GM18499 (cell line): ENCODE results near the gene ZFPL1.

Experiments used
- ATAC-seq: cut with Tn5 transposase; IDR thresholded peaks from one replicate; pipeline ENCODE4 v1.9.1; 2021; ENCODE audit warnings: moderate number of reproducible peaks; ENCODE audit not compliant: insufficient read depth, unreplicated experiment

Gene ZFPL1

GRCh38 chr11:65126624-65127274, 42.7 kb downstream of the ZFPL1 start:
- ATAC-seq: no peak

GRCh38 chr11:65127473-65128181, 43.6 kb downstream of the ZFPL1 start:
- ATAC-seq: no peak

DNA sequence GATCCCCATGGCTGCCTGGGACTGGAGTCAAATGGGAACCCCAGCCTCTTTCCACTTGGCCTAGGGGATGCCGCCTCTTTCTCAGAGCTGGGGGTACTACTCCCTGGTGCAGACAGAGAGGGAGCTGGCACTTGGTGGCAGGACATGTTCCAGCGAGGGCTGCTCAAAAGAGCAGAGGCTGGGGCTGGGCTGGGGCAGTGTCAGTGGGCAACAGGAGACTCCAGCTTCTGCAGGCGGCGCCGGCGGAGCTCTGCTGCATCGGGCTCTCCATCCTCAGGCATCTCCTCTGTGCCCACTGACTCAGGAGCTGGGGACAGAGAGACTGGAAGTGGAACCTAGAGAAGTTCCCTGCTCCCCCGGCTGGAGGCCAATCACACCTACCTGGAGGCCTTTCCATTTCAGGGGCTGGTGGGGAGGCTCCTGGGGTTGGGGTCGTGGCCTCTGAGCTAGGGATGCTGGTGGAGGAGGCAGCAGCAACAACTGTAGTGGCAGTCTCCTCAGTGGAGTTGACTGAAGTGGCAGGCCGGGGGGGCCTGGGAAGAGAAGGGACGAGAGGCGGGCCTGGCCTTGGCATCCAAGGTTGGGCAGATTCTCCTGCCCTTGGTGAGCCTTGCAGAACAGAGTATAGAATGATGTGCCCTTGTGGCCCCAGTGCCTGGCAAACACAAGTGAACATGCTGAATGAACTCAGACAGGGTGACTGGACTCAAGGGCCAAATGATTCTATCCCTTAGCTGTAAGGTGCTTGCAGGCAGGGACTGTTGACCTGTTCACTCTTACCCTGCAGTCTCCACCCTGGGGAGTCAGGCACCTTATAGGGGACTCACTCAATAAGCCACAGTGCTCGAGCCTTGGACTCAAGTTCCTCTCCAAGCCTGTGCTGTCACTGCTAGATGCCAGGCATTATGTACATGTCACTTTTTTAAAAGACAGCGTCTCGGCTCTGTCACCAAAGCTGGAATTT, 44.4 kb downstream of the ZFPL1 start:
- ATAC-seq: no peak

- ATAC-seq: no peak
These were observed 45.8 kb downstream of the ZFPL1 start for GRCh38 chr11:65129649-65130441.

- no peak for ATAC-seq
These were observed 46.8 kb downstream of the ZFPL1 start for GRCh38 chr11:65130631-65131416.

DNA sequence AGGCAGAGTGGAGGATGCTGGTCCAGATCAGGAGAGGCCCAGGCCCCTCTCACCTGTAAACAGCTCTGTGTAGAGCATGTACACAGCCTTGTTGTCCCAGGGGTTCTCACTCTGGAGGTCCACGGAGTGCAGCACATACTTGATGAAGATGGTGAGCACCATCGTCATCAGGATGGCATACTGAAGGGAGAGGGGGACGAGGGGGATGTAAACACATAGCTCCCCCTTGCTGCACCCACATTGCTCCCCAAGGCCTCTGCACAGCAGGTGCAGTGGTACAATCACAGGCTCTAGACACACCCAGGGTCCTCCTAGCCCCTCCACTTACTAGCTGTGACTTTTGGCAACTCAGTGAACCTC, 47.4 kb downstream of the ZFPL1 start:
- no peak for ATAC-seq

GRCh38 chr11:65131895-65132237, 47.8 kb downstream of the ZFPL1 start:
- no peak for ATAC-seq

GRCh38 chr11:65132238-65132987, 48.4 kb downstream of the ZFPL1 start:
- no peak for ATAC-seq

GRCh38 chr11:65132988-65133700, 49.1 kb downstream of the ZFPL1 start:
- ATAC-seq: no peak

GRCh38 chr11:65133724-65134123, 49.7 kb downstream of the ZFPL1 start:
- ATAC-seq: no peak

DNA sequence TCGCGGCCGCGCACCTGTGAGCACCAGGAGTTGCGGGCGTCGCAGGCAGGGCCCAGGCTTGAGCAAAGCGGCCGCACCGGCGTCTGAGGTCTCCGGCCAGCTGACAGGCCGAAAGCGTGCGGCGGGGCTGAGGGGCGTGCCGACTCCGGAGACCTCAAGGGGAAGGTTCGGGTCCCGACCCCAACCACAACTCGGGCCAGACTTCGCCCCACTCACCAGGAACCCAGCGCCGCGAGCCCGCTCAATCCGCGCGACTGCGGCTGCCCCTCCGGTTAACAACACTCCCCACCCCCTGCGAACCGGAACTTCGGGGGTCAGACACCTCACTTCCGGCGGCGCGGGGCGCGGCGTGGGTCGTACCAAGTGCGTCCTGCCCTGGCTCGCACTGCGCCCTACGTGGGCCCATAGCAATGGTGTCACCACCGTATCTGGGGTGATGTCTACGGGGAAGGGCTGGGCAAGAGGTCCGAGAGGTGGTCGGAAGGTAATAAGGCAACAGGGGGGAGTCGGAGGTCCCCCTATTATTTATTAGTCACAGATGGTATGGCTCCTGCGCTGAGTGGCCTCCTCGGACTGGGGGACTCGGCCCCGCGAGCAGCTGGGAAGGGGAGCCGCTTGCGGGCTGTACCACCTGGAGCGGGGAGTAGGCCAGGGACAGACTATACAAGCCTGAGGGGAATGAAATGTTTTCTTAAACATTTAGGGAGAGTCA, 50.4 kb downstream of the ZFPL1 start, which contains the start of gene SYVN1:
Gene SYVN1, minus strand, starts transcription at position 280 of the 712 bp plus-strand sequence. CDS start 918 bp downstream, outside the sequence.
- peak; percentile 31 for ATAC-seq

- peak; percentile 39 for ATAC-seq
These were observed 51.1 kb downstream of the ZFPL1 start for GRCh38 chr11:65134952-65135632.

GRCh38 chr11:65135633-65136145, 51.7 kb downstream of the ZFPL1 start:
- no peak for ATAC-seq

DNA sequence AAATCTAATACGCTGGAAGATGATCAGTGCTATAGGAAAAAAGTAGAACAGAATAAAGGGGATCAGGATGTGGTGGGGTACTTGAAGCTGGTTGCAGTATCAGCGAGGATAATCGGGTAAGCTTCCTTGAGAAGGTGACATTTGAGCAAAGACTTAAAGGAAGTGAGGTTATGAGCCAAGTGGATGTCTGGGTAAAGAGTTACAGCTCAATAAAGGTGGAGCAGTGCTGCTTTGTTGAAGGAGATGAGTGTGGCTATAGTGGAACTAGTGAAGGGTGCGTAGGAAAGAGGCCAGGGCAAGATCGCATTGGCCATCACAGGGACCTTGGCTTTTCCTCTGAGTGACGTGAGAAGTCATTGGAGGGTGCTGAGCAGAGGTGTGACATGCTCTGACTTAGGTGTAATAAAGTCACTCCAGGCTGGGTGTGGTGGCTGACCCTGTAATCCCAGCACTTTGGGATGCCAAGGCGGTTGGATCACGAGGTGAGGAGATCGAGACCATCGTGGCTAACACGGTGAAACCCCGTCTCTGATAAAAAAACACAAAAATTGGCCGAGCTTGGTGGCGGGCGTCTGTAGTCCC, 52.6 kb downstream of the ZFPL1 start:
- ATAC-seq: no peak
